Measurements from ENCODE around the gene BNIPL.

DNA sequence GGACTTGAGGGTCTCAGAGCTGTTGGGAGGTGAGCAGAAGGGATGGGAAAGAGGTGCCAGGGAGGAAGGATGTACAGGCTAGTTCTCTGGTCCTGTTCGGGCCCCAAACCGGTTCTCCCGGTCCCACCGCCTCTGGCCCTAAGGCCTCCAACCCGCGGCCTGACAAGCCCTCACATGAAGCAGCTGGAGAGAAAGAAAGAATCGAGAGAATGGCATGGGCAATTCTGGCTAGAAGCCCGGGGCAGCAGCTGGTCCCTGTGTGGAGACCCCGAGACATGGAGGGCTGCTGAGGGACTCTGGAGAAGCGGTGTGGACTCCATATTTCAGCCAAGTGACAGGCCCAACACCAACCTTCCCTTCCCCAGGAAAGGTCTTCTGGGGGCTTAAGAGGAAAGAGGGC lies 22.3 kb downstream of the BNIPL start:
- TF ChIP-seq GATA2 (IDR thresholded peaks at IDR 0.05; ENCODE audit: low read depth, low read length) (no peak), GATA3 (IDR thresholded peaks at IDR 0.05; ENCODE audit: low read depth, low read length) (no peak)

Data from SH-SY5Y (cell line).